Loucy (cell line): ENCODE results near the gene CCIN.

Experiments
- EZH2phosphoT487 ChIP-seq: fragments of 200-600 bp; IDR thresholded peaks from 2 replicates; pipeline ENCODE4 v1.6.1; 2018; ENCODE audit warnings: antibody characterized with exemption, mild to moderate bottlenecking, moderate library complexity, borderline replicate concordance
- TF ChIP-seq, protein P1 (sequence below): fragments of 200-600 bp; sonication (generic); conservative IDR thresholded peaks from 2 replicates; pipeline ENCODE4 v1.5.1; 2014; ENCODE audit warnings: mild to moderate bottlenecking, antibody characterized with exemption, low read length

DNA sequence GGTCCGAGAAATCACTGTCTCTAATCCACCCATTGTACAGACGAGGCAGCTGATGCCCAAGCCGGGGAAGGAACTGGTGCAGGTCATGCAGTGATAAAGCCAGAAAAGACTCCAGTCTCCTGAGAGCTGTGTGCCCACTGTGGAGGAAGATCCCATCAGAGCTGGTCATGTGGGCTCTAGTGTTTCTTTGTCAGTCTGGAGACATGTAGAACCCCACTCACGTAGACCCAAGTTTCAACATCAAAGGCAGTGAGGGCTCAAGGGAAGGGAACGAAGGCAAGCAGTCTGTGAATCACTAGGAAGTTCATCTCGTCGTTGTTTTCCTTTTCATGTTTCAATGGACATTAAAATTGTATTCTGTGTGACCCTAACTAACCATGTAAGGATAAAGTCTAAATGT is 47.2 kb upstream of the CCIN start:
- TF ChIP-seq, protein P1, sequence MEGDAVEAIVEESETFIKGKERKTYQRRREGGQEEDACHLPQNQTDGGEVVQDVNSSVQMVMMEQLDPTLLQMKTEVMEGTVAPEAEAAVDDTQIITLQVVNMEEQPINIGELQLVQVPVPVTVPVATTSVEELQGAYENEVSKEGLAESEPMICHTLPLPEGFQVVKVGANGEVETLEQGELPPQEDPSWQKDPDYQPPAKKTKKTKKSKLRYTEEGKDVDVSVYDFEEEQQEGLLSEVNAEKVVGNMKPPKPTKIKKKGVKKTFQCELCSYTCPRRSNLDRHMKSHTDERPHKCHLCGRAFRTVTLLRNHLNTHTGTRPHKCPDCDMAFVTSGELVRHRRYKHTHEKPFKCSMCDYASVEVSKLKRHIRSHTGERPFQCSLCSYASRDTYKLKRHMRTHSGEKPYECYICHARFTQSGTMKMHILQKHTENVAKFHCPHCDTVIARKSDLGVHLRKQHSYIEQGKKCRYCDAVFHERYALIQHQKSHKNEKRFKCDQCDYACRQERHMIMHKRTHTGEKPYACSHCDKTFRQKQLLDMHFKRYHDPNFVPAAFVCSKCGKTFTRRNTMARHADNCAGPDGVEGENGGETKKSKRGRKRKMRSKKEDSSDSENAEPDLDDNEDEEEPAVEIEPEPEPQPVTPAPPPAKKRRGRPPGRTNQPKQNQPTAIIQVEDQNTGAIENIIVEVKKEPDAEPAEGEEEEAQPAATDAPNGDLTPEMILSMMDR, result no peak
- no peak for TF ChIP-seq EZH2phosphoT487
